ENCODE measurements around the gene NTPCR.
A peak's percentile ranks its signal among the peaks of the same experiment; 100 is the strongest.

NTPCR gene

DNA sequence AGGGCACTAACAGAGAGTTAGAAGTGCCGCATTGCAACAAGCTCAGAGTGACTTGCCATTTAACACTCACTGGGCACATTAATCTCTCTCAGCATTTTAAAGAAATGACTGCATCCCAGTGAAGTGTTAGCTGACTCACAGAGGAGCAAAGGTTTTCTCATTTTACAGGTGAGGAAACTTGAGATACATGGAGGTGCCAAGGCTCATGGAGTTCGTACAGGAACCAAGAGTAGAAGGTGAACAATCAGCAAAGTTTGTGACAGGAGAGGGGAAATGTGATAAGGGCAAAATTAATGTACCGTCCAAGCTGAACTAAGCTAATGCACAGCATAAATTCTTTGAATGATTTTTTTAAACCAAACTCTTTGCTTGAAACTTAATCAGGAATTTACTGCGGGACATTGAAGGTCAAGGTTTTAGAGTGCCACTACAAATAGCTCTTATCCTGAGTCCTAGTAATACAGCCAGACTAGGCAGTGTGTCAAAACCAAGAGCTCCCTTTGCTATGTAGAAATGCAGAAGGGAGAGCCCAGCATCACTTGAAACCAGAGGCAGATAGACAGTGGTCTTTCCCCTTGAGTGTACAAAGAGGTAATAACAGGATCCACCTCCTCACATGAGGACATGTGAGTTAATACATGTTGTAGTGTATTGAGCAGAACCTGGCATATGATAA lies 22.4 kb upstream of the NTPCR start:
- no peak for DNase-seq

DNA sequence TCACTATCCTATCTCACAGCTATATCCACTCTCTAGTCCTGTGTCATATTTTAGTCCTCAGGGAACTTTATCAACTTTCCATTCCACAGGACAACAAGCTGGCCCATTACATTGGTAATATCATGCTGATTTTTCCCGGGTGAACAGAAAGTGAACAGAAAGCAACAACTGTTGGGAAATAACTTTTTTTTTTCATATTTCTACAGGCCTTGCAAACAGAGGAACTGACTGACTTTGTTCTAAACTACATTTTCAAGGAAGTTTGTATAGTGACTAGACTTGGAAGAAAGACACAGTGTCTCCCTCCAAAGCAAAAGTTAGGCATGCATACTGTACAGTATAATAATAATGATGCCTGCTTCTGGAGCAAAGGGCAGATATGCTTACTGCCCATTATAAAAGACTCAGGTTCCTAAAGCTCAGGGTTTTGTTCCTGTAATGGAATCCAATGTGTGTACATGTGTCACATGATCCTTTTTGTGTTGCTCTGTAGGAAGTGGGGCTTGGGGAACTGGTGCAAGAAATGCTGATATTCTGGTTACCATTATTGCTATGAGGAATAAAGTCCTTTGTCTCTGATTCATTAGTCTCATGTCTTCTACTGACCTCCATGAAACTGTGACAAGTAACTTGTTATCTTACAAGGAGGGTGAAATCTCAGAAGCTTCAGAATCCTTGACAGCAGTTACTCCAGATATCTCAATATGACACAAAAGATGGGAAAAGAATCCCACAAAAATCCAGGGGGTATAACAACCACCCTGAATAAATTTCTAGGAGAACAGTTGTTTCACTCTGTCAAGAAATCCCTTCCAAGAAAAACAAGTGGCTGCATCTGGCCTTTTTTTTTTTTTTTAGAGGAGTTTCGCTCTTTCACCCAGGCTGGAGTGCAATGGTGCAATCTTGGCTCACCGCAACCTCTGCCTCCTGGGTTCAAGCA lies 17.7 kb upstream of the NTPCR start:
- no peak for DNase-seq

DNA sequence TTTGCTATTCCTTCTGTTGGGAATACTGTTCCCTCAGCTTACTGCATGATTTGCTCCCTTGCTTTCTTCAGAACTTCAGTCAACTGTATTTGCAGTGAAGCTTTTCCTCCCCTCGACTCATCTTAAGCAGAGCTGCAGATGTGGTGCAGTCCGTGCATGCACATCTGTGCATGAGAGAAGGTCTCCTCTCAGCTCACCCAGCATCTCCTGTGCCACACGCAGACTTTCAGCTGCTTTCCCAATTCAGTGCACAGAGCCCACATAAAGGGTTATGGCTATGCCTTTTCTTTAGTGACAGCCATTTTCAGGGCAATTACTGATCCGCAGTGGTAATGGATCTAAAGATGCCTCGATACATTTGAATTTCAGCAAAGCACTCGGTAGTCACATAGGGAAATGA lies 13.5 kb upstream of the NTPCR start:
- no peak for DNase-seq

DNA sequence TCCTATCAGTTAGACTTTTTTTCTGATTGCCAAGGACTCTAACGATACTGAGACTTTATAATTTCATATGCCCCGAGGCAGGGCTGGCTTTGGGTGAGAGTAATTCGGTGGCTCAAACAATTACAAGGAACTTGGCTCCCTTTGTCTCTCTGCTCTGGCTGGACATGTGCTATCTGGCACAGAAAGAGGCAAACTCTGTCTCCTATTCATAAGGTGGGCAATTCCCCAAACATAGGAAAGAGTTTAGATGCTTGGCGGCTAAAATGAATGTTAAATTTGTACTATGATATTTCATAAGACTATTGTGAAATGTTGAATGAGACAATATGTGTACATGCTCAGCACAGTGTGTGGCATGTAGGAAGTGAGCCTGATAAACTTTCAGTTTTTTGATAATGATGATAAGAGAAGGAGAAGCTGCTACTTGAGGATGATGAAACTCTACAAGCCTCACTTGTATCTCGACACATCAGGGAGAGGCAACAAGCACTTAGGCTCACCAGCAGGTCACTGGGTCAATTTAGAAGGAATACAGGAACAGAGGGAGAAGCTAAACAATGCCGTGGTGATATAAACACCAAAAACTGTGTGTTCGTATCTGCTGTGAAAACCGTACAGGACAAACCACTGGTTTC lies 12.6 kb upstream of the NTPCR start:
- DNase-seq = no peak

DNA sequence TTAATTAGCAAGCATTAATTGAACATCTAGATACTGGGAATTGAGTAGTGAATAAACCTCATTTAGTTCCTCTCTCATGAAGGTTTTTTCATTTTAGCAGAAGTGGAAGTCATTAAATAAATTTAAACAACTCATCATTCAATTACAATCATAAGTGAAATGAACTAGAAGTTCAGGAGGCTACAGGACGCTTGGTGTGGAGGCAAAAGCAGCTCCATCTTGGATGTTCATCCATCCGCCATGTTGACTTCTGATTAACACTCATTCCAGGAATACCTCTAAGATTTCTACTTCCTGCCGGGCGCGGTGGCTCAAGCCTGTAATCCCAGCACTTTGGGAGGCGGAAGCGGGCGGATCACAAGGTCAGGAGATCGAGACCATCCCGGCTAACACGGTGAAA lies 11.5 kb upstream of the NTPCR start:
- DNase-seq = no peak

DNA sequence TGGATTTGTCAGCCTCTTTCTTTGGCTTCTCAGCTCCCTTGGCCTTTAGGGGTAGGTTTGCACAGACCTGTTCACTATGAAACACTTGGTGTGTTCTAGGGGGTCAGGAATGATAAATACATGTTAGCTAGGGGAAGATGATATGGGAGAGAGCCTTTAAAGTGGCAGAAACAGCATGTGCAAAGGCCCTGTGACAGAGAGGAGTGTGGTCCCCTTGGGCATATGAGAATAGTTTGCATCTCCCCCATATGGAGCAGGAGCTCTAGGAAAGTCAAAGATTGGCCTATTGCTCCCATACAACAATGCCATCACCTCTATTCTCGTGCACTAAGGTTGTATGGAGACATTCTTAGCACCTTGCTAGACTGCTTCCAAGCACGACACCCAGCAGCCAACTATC lies 10.7 kb upstream of the NTPCR start:
- no peak for DNase-seq

DNA sequence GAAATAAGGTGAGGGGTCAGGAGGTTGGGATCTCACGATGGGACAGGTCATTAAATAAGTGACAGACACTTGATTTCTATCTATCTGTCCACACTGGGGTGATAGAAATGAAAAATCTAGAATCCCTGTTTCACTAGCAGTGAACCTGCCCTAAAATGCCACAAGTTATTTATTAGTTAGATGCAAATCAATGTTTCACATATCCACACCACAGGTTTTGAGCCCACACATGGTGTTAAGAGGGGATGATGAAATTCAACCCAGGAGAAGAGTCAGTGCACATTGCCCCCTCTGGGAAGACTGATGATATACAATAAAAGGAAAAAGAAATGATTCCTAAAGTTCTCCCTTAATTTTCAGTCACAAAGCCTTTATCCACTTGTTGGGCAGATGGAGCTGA lies 10.1 kb upstream of the NTPCR start:
- DNase-seq = no peak

DNA sequence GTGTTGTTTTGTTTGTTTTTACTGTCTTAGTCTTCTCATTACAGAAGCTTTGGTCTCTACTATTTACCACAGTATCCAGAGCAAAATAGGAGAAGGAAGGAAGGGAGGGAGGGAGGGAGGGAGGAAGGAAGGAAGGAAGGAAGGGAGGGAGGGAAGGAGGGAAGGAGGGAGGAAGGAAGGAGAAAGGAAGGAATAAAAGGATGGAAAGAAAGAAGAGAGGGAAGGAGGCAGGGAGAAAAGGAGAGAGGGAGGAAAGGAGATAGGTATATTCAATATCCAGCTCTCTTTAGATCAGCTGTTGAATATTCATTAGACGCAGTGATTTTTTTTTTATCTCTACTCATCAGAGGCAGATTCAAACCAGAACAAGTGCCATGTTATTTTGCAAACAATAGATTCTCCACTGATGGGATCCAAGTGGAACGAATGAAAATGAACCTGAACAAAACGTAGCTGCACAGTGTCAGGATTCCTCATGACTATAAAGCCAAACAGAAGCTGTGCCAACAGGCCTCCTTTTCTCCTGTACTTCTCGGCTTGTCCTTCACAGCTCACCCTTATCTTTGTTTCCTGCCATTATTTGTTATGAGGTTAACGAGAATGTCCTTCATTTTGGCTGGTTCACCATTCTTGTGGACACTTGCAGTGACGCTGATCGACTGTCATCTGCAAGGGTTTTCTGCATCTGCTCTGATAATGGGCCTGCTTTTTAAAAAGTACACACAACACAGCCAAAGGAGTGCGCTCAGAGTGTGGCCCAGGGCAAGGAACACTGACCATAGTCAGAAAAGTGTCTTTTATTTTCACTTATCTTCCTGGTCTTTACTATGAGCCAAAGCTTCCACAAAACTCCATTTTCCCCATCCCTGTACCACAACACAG lies 7.8 kb upstream of the NTPCR start:
- no peak for DNase-seq

DNA sequence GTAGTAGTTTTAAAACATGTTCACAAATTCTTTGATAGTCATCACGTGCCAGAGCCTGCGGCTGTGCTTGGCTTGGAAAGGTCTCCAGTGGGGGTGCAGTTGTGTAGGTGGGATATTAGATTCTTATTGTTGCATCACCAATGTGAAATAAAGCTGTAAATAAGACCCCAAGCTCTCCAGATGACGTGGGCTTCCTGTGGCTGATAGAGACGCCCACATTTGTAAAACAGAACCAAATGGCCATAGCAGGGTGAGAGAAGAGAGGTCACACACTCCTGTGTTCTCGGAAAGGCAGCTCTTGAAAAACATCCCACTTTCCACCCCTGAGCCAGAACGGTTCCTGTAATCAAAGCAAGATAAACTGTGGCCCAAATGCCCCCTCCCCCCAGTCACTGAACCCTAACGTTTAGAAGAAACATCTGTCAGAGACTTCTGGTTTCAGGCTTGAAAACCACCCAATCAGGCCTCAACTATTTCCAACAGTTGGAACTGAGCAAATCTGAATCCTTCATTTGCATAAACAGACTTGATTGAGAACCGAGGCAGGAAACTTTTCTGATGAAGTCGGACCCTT lies 6.6 kb upstream of the NTPCR start:
- no peak for DNase-seq

DNA sequence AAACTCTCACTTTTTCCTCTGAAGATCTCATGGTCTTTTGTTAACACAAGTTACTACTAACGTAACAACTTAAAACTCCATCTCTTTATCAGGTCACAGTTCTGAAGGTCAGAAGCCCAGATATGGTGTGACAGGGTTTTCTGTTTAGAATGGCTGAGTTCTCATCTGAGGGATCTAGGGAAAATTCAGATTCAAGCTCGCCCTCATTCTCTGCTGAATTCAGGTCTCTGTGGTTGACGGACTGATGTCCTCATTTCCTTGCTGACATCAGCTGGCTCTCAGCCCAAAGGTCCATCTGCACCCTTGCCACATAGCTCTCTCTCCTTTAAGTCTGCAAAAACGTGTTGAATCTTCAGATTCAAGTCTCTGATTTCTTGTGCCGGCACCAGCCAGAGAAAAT lies 6.1 kb upstream of the NTPCR start:
- no peak for DNase-seq

DNA sequence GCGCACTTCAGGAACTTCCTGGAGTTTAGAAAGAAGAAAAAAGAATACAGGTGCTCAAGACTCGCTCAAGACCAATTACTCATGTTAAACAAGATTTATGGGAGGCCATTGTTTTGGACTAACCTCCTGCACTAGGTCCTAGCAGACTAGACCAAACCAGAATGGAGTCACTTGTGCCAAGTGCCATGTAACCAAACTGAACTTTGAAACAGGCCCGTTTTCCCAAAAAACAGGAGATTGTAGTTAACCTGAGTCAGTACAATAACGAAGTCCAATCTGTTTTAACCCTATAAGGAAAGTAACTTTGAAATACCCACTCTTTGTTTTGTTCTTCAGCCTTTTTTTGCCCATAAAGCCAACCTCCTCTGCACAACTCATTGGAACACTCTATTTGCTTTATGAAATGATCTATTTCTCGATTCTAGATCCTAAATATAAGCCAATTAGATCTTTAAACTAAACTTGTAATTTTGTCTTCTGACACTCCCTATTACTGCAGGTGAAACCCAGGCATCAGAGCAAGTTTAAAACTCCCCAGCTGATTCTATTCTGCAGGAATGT lies 695 bp upstream of the NTPCR start:
- DNase-seq = no peak

DNA sequence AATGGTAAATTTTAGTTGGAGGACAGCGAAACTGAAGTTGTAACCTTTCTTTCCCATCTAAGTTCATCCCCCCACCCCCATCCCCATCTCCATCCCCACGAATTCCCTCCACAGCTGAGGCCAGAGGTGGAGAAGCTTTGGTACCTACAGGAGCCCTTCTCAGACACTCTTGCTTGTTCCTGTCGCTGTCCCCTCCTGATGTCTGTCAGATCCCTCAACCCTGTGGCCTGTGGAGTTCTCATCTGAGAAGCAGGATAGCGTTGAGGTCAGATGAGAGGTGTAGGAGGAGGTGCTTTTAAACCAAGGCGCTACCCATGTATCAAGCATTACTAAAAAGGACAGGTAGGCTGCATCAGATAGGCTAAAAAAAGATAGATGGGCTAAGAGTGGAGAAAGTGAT lies 769 bp downstream of the NTPCR start:
- peak; percentile 2 for DNase-seq

DNA sequence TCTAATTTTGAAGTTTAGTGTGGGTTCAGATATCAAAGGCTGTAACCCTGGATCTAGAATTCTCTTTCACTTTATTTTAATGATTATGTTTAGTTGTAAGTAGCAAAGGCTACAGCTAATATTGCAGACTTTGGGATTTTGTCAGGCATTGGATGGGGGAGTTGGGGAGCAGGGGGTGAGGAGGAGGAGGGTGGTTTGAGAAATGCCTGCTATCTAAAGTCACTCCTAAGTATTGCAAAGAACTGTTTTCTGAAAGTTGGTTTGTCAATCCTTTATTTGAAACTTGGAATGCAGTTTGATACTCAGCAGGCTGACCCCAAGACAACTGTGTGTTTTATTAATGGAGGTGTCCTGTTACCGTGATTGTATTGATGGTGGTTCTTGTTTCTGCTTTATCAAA lies 1.2 kb downstream of the NTPCR start:
- DNase-seq = no peak

DNA sequence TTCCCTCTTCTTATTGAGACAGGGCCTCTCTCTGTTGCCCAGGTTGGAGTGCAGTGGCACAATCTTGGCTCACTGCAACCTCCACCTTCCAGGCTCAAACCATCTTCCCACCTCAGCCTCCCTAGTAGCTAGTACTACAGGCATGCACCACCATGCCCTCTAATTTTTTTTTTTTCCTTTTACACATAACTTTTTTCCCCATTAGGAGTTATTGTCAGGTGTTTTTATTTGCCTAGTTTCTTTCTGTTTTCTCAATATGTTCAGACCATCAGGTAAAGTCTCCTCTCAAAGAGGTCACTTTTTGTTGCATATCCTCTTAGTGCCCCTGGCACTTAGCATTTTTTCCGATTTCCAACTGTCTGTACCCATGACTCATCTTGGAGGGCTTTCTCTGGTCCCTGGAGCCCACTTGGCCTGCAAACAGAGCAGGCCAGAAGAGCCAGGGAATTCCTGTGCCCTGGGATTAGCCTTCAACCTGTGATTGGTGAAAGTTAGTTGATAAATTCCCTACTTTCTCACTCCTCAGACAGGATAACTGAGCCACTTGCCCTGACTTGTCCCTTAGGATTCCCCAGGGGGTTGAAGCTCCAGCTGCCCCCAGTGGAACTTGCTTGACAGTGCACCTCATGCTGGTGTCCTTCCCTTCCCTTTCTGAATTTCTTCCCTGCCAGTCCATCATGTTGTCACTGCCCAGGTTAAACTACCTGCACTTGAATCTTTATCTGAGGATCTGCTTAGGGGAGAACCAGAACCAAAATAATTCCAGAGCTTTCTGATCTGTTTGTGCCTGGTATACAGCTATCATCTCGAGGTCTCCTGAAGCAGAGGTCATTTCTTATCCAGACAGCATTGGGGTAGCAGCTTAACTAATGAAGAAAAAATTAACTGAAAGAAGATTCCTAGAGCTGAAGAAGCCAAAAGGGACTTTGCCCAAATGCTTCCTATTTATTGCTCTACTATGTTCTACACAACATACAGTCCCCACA lies 2.4 kb downstream of the NTPCR start:
- DNase-seq = peak; percentile 51

DNA sequence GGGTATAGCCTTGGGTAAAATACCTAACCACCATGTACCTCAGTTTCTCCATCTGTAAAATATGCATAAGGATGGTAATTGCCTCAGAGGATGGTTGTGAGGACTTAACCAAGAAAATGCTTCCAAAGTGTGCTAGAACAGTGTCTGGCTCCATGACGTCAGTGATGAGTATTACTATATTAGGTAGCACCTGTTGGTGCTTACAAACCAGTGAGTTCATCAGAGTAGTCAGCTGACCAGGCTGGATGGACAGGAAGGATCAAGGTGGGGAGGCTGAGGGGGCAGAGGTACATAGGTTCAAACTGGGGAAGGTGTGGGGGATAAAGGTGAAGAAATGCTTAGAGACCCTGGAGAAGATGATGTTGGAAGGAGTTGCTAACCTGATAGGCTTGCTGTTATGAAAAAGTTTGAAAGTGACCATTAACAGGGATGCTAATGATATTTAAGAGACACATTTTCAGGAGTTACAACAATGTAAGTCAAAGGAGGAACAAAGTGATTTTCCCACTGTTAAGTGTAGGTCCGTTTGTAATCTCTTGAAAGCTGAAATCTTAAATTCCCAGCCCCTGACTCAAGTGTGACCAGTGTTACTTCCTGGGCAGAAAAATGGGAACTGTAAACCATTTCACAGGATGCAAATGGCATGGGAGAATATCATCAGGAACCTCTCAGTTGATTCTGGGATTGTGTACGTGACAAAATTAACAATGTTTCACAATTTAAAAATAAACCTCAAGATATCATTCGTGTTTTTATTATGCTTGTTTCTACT lies 4.4 kb downstream of the NTPCR start:
- DNase-seq = no peak

DNA sequence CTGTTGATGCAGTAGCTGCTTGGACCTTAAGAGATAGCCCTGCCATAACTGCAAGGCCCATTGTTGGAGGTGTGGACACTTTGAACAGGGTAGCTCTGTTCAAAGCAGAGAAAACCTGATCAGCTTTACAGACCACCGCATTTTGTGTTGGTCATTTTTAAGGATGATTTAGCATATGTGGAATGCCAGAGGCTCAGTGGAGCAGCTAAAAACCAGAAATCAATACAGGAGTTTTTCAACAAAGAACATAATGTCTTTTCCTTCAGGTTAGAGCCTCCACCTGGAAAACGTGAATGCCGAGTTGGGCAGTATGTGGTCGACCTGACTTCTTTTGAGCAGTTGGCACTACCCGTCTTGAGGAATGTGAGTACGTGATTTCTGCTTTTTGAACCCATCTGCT lies 5.7 kb downstream of the NTPCR start:
- DNase-seq = no peak

DNA sequence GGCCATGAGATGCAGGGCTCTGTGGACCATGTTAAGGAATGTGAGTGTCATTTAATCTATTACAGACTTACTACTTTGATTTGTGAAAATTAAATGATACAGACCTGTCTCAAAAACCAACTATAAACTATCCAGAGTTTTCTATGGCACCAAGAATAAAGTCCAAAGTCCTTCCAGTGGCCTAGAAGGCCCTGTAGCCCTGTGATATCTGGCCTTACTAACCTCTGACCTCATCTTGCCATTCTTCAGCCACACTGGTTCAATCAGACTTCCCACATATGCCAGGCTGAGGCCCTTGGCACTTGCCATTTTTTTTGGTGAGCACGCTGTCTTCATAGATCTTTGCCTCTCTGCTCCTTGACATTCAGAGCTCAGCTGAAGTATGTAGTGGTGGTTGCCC lies 7.7 kb downstream of the NTPCR start:
- no peak for DNase-seq

DNA sequence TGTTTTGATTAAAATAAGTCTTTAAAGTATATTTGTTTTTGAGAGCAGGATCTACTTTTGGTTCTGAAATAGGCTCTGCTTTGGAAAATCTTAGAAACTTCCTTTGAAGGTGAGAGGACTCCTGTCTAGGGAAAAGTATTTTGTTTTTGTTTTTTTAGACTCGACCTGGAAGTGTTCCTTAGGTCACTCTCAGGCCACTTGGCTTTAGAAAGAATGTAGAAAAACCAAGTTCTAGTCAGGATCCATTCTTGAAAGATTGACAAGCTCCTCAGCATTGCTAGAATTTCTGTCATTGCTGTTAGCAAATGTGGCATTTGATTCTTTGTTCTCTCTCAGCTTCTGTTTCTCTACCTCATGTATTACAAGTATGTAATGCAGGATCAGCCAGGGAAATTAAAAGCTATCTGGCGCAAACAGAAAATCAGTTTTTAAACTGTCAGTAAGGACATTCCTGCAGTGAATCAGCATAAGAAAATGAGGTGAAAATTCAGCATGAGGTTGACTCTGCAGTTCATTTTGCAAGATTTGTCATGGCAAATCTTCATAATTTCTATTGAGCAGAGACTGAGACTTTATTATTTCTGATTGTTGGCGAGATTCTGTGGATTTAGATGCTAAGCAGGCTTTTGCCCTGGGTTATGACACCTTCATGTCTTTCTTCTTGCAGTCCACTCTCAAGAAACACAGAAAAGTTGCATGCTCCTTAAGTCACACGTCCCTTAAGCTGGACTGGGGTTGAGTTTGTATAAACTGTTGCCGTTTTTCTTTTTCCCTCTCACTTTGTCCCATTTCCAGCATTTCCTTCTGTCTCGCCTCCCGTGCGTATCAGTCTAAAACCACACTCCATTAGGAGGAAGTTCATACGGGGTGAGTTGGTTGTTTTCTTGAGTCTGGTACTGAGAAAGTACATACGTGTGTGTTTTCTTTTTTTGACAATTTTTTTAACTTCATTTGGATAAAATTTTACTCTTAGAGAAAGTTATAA lies 12.6 kb downstream of the NTPCR start:
- no peak for DNase-seq

DNA sequence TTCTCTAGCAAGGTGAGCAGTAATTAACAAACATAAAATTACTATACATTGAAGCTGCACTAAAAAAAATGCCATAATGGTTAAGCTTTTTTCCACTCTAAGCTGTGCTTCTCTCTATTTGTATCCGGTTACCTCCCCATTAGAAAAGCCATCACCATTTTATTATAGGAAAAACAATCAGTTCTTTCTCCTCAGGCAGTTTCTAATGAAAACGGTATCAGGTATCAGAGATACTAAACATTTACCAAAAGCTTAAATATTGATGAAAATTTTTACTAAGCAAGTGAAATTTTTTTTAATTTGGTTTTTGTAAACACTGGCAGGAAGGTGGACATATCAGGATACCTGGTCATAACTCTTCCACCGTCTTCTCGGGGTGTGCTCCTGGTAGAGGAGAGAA lies 14.2 kb downstream of the NTPCR start:
- DNase-seq = no peak
